ENCODE results near the gene WDR45B.

GRCh38 chr17:82659886-82660285 is 11.6 kb upstream of the WDR45B start:
- TF ChIP-seq POLR2AphosphoS5 (IDR thresholded peaks at IDR 0.05) (no peak), POLR2A (IDR thresholded peaks at IDR 0.05) (no peak)

Measured in spleen (tissue), 3 donors.